Activated CD8-positive, alpha-beta memory T cell treated with anti-CD3 and anti-CD28 coated beads, Interleukin-2, amount 50 U/mL, for 24 hours (primary cell): ENCODE measurements around the gene LACTBL1.

ENCODE experiments used
- DNase-seq: peaks from one replicate; pipeline ENCODE4 v3.0.0-alpha.2; 2020; ENCODE audit errors: extremely low read depth

The LACTBL1 gene

DNA sequence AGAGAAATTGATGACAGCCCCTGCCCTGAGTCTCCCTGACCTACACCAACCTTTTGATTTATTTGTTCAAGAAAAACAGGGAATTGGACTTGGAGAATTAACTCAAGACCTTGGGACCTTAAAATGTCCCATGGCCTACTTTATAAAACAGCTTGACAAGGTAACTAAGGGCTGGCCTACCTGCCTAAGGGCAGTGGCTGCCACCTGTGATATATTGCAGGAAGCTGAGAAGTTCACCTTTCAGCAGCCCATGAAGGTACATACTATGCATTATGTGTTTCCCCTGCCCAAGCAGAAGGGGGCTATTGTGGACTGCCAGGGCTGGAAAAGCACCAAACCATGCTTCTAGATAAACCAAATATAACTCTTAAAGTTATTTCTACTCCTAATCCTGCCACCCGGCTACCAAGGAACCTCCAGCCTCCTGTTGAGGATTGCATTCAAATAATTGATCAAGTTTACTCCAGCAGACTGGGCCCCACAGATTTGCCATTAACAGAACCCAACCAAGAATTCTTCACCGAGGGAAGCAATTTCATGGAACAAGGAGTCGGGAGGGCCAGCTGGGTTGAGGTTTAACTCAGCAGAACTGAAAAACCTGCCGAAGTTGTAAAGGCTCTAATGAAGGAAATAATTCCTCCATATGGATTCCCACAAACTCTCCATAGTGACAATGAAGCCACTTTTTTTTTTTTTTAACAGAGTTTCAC is 28.2 kb downstream of the LACTBL1 start:
- DNase-seq, result no peak

DNA sequence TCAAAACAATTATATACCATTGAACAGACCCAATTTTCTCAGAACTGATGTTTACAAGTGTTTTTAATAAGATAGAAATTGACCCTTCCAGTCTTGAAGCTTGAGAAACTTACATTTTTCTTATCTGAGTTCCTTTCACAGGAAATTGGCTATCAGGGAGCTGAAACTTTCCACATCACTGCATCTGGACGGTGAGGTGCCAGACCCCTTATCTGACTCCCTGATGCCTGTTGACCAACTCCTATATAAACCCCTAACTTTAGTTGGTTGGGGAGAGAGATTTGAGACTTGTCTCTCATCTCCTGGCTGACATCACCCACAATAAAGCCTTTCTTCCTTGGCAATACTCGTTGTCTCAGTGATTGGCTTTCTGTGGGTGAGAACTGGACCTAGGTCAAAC is 31.4 kb downstream of the LACTBL1 start:
- DNase-seq, result no peak

DNA sequence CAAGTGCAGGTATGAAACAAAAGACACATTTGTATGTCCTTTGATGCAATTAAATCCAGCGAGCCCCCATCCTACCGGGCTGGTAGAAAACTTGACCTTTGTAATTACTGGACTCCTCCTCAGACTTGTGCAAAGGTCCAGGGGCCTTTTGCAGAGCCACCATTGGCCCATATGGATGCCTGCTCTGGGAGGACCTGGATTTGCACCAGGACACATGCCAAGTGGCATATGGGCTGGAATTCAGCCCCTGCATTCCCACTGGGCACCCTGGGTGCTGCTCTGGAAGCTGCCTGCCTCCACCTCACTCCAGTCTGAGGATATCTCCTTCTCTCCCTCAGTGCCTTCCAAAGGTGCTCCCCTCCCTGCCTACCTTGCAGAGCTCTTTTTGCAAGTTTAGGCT is 36.0 kb downstream of the LACTBL1 start:
- no peak for DNase-seq

DNA sequence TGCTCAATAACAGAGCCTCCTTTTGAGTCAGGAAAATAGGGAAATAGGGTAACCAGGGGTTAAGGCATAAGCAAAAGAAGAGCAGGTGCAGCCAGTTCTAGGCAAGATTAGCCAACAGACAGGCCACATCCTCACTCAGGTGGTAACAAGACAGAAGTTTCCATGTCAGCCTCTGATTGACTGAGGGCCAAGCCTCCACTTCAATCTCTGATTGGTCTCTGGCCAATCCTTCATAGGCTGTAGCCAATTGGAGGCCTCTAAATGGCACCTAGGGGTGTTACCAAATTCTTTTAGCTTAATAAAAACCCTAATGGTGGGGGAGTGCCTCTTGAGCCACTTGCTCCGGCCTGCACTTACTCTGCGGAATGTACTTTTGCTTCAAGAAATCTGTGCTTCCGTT is 37.2 kb downstream of the LACTBL1 start:
- no peak for DNase-seq

DNA sequence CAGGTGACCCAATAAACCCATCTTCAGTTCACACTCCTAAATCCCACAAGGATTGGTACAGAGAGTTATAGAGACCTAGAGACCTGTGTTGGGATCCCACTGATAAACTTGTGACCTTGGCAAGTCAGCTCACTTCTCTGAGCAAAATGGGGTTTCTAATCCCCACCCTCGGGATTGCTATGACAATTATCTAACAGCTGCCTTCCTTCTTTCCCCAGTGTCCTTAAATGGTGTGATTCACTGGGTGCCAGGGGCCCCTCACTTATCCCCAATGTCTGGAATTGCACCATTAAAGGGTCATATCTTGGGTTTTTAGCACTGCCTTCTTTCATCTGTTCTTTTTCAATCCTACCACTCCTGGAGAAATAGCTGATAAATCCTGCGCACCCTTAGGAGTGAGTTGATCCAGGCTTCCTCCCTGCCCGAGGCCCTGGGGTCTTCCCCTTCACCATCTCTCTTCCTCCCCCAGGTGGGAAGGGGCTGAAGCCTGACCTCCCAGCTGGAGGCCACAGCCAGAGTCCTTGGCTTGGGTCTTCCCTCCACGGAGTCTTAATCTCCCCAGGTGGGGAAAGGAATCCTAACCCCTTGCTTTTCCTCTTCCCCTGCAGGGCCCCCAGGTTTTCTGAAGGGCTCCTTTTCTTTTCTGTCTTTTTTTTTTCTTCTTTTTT is 39.7 kb downstream of the LACTBL1 start:
- no peak for DNase-seq

DNA sequence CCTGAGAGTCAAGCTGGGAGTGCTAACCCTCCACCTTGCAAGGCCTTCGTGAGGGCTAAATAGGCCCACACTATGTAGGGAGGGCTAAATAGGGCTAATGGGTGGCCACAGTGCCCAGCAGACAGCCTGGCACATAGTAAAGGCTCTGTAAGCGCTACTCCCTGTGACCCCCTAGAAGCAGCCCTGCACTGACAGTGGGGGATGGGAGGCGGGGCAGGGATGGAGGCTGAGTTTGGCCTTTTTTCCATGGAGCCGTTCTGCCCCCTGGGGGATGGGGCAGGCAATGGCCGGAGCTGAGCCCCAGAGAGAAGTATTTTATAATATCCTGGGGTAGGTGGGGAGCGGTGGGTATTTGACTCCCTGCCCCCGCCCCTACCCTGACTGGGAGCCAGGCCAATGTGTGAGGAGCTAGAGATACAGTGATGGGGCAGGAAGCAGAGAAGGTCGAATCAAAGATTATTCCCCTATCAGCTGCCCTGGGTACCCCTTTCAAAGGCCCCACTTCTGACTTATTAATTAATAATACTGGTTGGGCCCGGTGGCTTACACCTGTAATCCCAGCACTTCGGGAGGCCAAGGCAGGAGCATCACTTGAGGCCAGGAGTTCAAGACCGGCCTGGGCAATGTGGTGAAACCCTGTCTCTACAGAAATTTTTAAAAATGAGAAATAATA is 42.3 kb downstream of the LACTBL1 start:
- DNase-seq, result no peak

DNA sequence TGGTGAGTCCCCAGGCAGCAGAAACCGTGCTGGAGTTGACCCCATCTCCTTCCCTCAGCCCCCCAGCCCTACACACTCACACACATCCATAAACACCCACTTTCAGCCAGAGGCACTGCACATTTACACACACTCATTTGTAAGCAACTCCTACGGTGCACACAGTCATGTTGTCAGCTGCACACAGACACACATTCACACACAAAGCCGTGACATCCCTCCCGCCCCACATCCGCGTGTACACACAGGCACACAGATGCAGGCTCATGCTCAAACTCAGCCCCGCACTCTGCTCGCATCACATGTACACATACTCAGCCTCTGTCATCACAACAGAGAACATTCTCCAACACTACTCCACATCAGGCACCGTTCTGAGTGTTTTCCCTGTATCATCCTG is 47.6 kb downstream of the LACTBL1 start:
- DNase-seq, result no peak

DNA sequence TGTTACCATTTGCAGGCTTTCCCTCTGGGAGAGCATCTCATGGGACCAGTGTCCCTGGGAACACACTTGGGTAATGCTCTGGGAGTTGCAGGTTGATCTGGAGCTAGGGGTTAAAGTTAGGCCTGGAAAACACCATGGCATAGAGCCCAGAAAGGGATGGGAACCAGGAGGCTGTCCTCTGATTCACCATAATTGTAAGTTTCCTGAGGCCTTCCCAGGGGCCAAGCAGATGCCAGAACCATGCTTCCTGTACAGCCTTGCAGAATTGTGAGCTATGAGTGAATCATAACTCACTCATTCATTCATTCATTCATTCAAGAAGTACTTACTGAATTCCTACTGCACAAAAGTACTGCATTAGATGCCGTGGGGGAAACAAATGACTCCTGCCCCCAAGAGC is 50.0 kb downstream of the LACTBL1 start:
- DNase-seq, result no peak

DNA sequence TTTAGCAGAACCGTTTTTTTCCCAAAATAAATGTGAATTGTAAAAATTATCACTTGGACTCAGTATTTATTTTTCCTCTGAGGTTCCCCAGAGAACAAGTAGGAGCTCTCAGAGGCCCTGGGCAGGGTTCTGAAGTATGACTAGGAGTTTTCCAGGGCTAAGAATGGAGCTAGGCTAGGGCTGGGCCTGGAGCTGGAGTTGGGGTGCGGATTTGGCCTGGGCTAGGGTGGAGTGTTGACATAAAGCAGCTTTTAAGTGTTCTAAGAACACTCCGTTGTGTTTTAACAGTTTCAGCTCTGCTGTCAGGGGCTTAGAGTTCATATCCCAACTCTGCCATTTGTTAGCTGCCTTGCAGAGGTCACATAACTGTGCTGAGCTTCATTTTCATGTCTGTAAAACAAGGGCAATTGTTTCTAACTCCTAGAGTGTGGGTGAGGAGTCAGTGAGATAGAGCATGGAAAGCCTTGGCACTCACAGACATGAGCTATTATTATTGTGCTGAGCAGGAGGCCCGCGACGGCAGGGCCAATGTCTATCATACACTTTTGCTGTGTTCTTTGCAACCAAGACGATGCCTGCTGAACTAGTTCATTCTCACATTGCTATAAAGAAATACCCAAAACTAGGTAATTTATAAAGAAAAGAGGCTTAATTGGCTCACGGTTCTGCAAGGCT is 51.1 kb downstream of the LACTBL1 start:
- no peak for DNase-seq

DNA sequence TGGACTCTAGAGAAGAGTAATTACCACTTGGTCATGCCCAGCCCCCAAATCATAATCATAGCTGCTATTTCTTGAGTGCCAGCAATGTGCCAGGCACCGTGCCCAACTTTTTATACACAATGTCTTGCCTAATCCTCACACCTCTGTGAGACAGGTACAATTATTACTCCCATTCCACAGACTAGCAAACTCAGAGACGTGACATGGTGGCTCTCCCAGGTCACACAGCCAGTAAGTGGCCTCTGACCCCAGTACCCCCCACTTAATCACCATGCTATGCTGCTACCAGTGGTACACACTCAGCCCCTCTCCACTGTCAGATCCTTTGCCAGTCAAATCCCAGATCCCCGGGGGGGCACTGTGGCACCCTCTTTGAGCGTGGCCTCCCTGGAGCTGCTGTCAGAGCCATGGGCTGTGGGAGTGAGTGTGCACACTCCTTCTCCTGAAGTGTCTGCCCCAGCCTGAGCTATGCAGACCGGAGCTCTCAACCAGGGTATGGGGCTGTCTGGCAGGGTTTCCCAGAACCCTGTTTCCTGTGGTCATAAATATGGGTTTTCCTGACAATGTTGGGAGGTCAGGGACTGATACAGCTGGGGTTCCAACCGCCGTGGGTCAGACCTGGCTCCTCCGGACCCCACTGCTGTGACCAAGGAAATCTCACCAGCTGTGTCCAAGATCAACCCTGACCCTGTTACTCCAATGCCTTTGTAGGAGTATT is 51.8 kb downstream of the LACTBL1 start:
- DNase-seq, result no peak

DNA sequence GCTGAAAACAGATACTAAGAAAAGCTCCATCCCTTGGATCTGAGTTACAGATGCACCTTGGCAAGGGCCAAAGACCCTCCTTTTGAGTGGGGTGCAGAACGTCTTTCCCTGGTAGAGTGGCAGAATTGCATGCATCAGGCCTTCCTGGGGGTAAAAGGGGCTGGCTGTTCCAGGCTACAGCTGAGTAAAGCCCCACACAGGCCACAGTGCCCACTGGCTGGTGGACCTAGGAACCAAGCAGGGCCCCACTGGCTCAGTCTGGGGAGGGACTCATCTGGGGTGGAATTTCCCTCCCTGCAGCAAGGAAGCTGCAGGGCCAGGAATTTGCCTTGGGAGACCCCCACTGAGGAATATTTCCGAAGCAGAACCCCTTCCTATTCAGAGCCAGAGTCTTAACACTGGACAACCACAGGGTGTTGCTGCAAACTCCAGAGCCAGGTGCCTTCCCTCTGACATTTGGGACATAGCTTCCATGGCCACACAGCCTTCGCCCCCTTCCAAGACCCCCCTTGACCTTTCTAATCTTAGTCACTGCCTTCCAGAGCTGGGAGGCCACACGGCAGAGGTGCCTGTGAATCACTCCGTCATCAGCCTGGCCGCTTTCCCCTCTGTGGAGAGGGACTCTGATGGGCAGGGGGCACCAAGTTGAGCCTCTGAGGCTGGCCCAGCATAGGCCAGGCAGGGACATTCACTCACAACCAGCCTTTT is 52.5 kb downstream of the LACTBL1 start:
- no peak for DNase-seq

DNA sequence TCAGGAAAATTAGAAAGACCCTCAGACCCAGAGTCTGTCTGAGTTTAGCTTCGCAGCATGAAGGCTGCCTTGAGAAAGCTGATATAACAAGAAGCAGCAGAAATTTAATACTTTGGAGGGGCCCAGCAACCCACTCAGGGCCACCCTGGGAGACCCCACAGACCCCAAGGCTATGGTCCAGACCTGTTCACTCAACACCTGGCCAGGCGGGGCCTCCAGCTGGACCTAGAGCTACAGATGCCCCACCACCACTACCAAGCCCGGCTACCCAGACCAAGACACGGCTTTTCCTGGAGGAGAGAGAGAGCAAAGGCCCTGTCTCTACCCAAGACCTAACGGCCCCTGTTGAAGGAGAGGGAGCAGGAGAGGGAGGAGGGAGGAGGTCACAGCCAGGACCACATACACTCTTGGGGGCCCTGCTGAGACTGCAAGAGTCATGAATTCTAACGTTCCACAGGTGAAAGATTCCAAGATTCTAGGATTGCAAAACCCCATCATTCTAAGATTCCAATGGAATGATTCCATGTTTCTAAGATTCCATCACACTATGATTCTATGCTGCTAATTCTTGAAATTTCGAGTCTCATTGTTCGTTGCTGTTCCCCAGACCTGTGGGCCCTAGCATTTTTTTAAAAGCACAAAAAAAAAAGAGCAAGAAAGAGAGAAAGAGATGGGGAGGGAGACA is 53.2 kb downstream of the LACTBL1 start:
- no peak for DNase-seq

DNA sequence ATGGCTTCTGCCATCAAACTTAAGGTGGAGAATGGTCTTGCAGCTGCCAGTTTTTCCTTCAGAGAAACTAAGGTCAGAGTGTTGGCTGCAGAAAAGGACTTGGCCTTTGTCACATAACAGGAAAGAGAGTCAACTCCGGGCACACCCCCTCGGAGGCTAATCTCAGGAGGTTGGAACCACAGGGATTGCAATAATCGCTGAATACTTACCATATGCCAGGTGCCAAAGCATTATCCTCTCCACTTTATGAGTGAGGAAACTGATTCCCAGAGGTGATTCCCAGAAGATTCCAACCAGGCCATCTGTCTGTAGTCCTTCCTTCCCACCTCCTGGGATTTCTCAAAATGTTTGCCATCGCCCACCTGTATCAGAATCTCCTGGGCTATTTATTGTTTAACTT is 54.0 kb downstream of the LACTBL1 start:
- DNase-seq, result no peak

DNA sequence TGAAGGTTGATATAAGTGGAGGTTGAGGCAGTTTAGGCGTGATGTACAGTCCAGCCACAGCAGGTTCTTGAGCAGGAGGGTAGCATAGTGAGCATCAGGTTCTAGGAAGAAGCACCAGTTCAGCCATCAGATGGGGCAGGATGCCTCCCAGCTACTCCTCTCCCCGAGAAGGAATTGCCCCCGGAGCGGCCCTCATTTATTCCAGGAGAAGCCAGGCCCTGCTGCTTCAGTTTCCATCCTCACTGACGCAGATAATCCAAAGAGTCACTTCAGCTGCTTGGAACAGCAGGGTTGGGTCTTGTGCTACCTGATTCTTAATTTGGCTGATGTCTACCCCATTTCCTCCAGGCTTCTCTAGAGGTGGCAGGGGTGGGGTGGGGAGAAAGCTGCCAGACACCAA is 54.7 kb downstream of the LACTBL1 start:
- DNase-seq, result no peak

DNA sequence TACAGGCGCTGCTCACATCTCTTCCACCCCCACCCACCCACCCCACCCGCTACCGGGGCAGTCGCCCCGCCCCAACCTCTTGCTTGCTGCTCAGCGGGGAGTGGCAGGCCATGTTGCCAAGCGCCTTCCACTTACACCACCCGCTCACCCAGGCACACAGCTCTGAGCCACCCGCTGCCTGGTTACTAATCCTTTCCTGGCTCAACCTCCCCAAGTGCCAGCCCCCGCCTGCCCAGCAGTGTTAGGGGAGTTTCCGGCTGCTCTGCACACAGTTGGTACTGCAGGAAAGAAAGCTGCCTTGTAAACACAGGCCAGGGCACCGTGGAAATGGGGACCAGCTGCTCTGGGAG is 56.2 kb downstream of the LACTBL1 start:
- no peak for DNase-seq

DNA sequence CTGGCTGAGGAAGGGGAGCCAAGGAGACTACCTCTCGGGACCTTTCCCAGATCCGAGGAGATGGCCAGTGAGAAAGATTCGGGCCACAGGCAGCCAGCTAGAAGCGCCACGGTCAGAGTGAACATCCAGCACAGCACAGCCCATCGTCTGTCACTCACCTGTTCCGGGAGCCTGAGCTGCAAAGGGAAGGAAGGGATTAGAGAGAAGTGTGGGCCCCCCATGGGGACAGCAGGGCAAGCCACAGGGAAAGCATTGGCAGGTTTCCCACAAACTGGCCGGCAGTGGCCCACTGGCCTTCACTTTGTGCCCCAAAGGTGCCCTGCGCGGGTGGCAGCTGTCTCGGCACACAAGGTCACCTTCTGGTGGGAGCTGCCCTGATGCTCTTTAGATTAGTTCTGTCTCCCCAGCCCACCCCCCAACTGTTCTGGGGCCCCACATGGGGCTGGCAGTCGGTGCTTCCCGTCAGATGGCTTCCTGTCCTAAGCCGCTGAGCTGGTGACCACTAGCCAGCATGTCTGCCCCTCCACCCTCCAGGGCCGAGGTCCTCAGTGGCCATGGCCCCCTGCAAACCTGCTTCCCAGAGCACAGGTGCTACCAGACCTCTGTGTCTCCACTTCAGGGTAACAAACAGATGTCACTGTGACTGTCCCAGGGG is 56.7 kb downstream of the LACTBL1 start:
- DNase-seq, result no peak

DNA sequence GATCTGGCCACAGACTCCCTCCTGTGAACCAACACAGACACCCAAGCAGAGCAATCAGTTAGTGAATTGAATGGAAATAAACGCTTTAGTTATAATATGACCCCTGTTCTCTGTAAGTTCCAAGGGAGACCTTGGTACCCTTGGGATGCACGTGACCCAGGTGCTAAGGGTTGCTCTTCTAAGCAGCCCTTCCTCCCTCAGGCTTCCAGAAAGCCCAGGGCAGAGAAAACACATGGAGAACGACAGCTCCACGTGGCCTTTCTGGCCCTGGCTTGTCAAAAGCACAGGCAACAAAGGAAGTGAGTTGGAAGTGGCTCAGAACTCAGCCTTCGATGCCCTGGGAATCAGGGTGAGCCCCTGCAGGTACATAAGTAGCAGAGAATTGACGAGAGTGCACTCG is 57.4 kb downstream of the LACTBL1 start:
- no peak for DNase-seq

DNA sequence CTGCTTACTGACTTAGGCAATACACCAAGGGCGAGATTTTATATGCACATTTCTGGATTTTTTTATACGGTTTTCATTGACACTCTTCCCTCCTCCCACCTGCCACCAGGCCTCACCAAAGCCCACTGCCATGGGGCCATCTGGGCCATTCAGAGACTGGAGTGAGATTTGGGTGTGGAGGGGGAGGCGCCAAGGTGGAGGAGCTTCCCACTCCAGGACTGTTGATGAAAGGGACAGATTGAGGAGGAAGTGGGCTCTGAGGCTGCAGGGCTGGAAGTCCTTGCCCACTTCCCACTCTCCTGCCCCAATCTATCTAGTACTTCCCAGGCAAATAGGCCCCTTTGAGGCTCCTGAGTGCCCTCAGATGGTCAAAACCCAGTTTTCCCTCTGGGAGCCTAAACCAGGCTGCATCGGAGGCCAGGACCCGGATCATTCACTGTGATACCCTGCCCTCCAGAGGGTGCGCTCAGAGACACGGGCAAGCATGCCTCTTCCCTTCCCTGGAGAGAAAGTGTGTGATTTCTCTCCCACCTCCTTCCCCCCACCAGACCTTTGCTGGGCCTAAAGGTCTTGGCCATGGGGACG is 57.9 kb downstream of the LACTBL1 start:
- no peak for DNase-seq

DNA sequence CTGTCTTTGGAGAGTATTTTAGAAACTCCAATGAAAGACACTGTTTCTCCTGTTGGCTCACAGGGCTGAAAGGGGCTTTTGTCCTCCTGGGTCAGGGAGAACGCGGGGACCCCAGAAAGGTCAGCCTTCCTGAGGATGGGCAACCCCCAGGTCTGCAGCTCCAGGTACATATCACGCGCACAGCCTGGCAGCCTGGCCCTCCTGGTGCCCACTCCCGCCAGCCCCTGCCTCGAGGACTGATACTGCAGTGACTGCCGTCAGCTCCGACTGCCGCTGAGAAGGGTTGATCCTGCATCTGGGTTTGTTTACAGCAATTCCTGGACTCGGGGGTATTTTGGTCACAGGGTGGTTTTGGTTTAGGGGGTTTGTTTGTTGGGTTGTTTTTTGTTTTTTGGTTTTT is 58.5 kb downstream of the LACTBL1 start:
- no peak for DNase-seq
